K562 (cell line): Measurements from ENCODE around the gene ZMIZ1. TPM values are rescaled to one million over a fixed set of nuclear protein-coding genes. Genes with fewer than 3 reads are reported as not detected.

Experiments
- CBX8 ChIP-seq: fragments of 200-600 bp; sonication (generic); IDR thresholded peaks from 2 replicates; pipeline ENCODE4 v1.6.1; 2012; ENCODE audit warnings: borderline replicate concordance, mixed run types, low read depth, mild to moderate bottlenecking, moderate library complexity, mixed read lengths, low read length, control low read depth, inconsistent platforms; ENCODE audit not compliant: poor library complexity, severe bottlenecking; ENCODE audit errors: extremely low read depth
- CREB1 ChIP-seq, 2 experiments: sonication (generic) in 1 of 2; formaldehyde crosslinking in 1 of 2; IDR thresholded peaks; 2 replicates each; pipeline versions ENCODE4 v1.6.1 to v1.8.0; 2012 to 2022; ENCODE audit warnings: inconsistent platforms in 1 of 2, mild to moderate bottlenecking in 1 of 2, missing genetic modification reagents in 1 of 2, moderate library complexity in 1 of 2
- DDX20 ChIP-seq: fragments of 450-650 bp; IDR thresholded peaks from 2 replicates; pipeline ENCODE4 v1.6.1; 2016; ENCODE audit warnings: missing genetic modification characterization, low read depth, mild to moderate bottlenecking, missing compliant biosample characterization, moderate library complexity
- FOXP1 ChIP-seq: sonication (generic); formaldehyde crosslinking; IDR thresholded peaks from 2 replicates; pipeline ENCODE4 v1.8.0; 2022; ENCODE audit warnings: mild to moderate bottlenecking, missing genetic modification reagents
- HCFC1 ChIP-seq: IDR thresholded peaks from 2 replicates; pipeline ENCODE4 v1.6.1; 2012; ENCODE audit warnings: low read depth, low read length, improper control_type of control experiment
- HMG20A ChIP-seq: fragments of 450-650 bp; formaldehyde crosslinking; conservative IDR thresholded peaks from 2 replicates; pipeline ENCODE4 v1.4.0; 2020; ENCODE audit warnings: mild to moderate bottlenecking, mixed read lengths
- HMG20B ChIP-seq: fragments of 250-450 bp; sonication (Bioruptor Pico); IDR thresholded peaks from 2 replicates; pipeline ENCODE4 v1.5.0; 2021; ENCODE audit warnings: mild to moderate bottlenecking
- HSF4 ChIP-seq: fragments of 250-450 bp; sonication (Bioruptor Pico); IDR thresholded peaks from 2 replicates; pipeline ENCODE4 v2.1.2; 2022; ENCODE audit warnings: mild to moderate bottlenecking, moderate library complexity, borderline replicate concordance
- KLF13 ChIP-seq: fragments of 450-650 bp; IDR thresholded peaks from 2 replicates; pipeline ENCODE4 v1.6.1; 2016; ENCODE audit warnings: missing genetic modification characterization, low read depth, mild to moderate bottlenecking, missing compliant biosample characterization, moderate library complexity, borderline replicate concordance
- MEIS2 ChIP-seq: fragments of 450-650 bp; IDR thresholded peaks from 2 replicates; pipeline ENCODE4 v1.6.1; 2014; ENCODE audit warnings: mild to moderate bottlenecking; ENCODE audit not compliant: partially characterized antibody
- NR2C2 ChIP-seq, 2 experiments: fragments of 200-800 bp in 1 of 2; sonication (Bioruptor generic) in 1 of 2; sonication (generic) in 1 of 2; formaldehyde crosslinking in 1 of 2; IDR thresholded peaks; 2 replicates each; pipeline versions ENCODE4 v1.6.1 to v1.8.0; 2016 to 2022; ENCODE audit warnings: mild to moderate bottlenecking in 1 of 2, missing compliant biosample characterization in 1 of 2, missing genetic modification characterization in 1 of 2, missing genetic modification reagents in 1 of 2
- PCBP1 ChIP-seq: fragments of 200-400 bp; formaldehyde crosslinking; IDR thresholded peaks from 2 replicates; pipeline ENCODE4 v1.6.1; 2018; ENCODE audit warnings: mild to moderate bottlenecking, low read depth, low read length; ENCODE audit not compliant: poor library complexity, severe bottlenecking
- PTBP1 ChIP-seq: fragments of 200-400 bp; formaldehyde crosslinking; IDR thresholded peaks from 2 replicates; pipeline ENCODE4 v1.6.1; 2017; ENCODE audit warnings: low read depth, low read length
- RBM17 ChIP-seq: fragments of 200-400 bp; formaldehyde crosslinking; IDR thresholded peaks from 2 replicates; pipeline ENCODE4 v1.6.1; 2017; ENCODE audit warnings: low read depth, mild to moderate bottlenecking, low read length, borderline replicate concordance
- SMARCA4 ChIP-seq: fragments of 450-650 bp; IDR thresholded peaks from 2 replicates; pipeline ENCODE4 v1.6.1; 2016
- SREBF1 ChIP-seq: fragments of 150-350 bp; IDR thresholded peaks from 2 replicates; pipeline ENCODE4 v1.6.1; 2014; ENCODE audit warnings: antibody characterized with exemption, low read depth, low read length, borderline replicate concordance
- TEAD1 ChIP-seq, 2 experiments: fragments of 450-650 bp in 1 of 2; sonication (generic) in 1 of 2; formaldehyde crosslinking; IDR thresholded peaks; 2 replicates each; pipeline versions ENCODE4 v1.4.0 to v1.8.0; 2020 to 2022; ENCODE audit warnings: mild to moderate bottlenecking in 2 of 2, missing genetic modification reagents in 1 of 2
- TGIF2 ChIP-seq: sonication (generic); formaldehyde crosslinking; IDR thresholded peaks from 2 replicates; pipeline ENCODE4 v1.8.1; 2022; ENCODE audit warnings: mild to moderate bottlenecking, missing genetic modification reagents, moderate library complexity
- ZKSCAN1 ChIP-seq: fragments of 150-350 bp; IDR thresholded peaks from 2 replicates; pipeline ENCODE4 v1.6.1; 2016; ENCODE audit warnings: low read depth, low read length
- ZNF696 ChIP-seq: fragments of 250-450 bp; sonication (Bioruptor Pico); conservative IDR thresholded peaks from 2 replicates; pipeline ENCODE4 v1.4.0; 2020; ENCODE audit warnings: mild to moderate bottlenecking, moderate library complexity
- ZNF764 ChIP-seq: fragments of 250-450 bp; sonication (Bioruptor Pico); IDR thresholded peaks from 2 replicates; pipeline ENCODE4 v1.4.0; 2020; ENCODE audit warnings: low read depth, mild to moderate bottlenecking, moderate library complexity
- ZSCAN29 ChIP-seq: fragments of 450-650 bp; IDR thresholded peaks from 2 replicates; pipeline ENCODE4 v1.6.1; 2017
- polyA plus RNA-seq, 8 experiments: library from polyadenylated mRNA; depleted of rRNA in 4 of 8; stranded (reverse) in 5 of 8; unstranded in 3 of 8; fragments of >200 nt; fragmentation: Nextera tagmentation in 2 of 8; fragmentation: Illumina TruSeq in 1 of 8; extraction: Ambion mirVana in 2 of 8; extraction: Trizol in 1 of 8; gene quantifications; 2 replicates each; pipeline versions ENCODE4 v1.2.1 to v1.2.3, GENCODE V29; 2011 to 2014; ENCODE audit warnings: inconsistent platforms in 1 of 8, missing spikeins in 1 of 8
- total RNA-seq, 7 experiments: library from RNA; depleted of rRNA in 6 of 7; stranded (reverse); fragments of >200 nt in 6 of 7; fragmentation: Illumina TruSeq in 2 of 7; extraction: Trizol in 2 of 7; gene quantifications; 2 replicates each; pipeline versions ENCODE4 v1.2.1 to v1.2.3, GENCODE V29; 2011 to 2021; ENCODE audit warnings: low replicate concordance in 1 of 7
- TF ChIP-seq, protein P1 (sequence below): fragments of 250-450 bp; sonication (Bioruptor Pico); IDR thresholded peaks from 2 replicates; pipeline ENCODE4 v1.4.0; 2020; ENCODE audit warnings: borderline replicate concordance
- TF ChIP-seq, protein P2 (sequence below): fragments of 250-450 bp; sonication (Bioruptor Pico); IDR thresholded peaks from 2 replicates; pipeline ENCODE4 v1.4.0; 2020; ENCODE audit warnings: mild to moderate bottlenecking, moderate library complexity
- TF ChIP-seq, protein P3 (sequence below): fragments of 450-650 bp; IDR thresholded peaks from 2 replicates; pipeline ENCODE4 v1.6.1; 2016; ENCODE audit warnings: low read depth, mild to moderate bottlenecking, moderate library complexity

Gene ZMIZ1
- total and polyA plus RNA-seq, 9 of the 15 experiments (the other 6 are each of a cell fraction or from before 2014, with no cell fraction given), result 1.0 to 37.3 (median 4.3) TPM

DNA sequence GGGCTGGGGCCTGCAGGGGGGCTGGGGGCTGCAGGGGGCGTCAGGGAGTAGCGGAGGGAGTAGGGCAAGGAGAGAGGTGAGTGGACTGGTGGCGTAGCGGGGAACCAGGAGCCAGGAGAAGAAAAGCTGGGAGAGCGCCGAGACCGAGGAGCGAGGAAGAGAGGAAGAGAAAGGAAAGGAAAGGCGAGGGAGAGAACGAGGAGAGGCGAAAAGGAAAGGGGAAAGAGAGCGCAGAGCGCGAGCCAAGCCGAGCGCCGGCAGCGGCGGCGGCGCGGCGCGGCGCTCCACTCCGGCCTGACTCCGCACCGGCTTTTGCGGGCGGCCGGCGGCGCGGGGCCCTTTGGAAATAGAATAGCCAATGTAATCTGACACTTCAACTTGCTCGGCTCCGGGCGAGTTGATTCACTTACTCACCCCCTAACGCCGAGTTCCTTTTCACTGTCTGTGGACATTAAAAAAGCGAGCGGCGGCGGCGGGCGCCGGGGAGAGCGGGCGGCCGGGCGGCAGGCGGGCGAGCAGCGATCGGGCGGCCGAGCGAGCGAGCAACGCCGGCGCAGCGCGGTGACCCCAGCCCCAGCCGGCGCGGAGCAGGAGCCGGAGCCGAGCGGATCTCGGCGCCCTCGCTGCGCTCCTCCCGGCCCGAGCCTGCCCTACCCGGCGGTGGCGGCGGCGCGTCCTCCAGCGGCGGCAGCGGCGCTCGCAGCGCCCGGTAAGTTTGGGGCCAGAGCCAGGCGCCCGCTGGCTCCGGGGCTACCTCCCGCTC, at the start of gene ZMIZ1 (continued):
- TF ChIP-seq, protein P1, sequence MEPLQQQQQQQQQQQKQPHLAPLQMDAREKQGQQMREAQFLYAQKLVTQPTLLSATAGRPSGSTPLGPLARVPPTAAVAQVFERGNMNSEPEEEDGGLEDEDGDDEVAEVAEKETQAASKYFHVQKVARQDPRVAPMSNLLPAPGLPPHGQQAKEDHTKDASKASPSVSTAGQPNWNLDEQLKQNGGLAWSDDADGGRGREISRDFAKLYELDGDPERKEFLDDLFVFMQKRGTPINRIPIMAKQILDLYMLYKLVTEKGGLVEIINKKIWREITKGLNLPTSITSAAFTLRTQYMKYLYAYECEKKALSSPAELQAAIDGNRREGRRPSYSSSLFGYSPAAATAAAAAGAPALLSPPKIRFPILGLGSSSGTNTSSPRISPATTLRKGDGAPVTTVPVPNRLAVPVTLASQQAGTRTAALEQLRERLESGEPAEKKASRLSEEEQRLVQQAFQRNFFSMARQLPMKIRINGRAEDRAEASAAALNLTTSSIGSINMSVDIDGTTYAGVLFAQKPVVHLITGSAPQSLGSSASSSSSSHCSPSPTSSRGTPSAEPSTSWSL (CRISPR knock-in tag), result no peak
- TF ChIP-seq ZSCAN29, result no peak
- no peak for TF ChIP-seq CBX8
- no peak for TF ChIP-seq ZNF764 (CRISPR knock-in tag)
- TF ChIP-seq, protein P2, sequence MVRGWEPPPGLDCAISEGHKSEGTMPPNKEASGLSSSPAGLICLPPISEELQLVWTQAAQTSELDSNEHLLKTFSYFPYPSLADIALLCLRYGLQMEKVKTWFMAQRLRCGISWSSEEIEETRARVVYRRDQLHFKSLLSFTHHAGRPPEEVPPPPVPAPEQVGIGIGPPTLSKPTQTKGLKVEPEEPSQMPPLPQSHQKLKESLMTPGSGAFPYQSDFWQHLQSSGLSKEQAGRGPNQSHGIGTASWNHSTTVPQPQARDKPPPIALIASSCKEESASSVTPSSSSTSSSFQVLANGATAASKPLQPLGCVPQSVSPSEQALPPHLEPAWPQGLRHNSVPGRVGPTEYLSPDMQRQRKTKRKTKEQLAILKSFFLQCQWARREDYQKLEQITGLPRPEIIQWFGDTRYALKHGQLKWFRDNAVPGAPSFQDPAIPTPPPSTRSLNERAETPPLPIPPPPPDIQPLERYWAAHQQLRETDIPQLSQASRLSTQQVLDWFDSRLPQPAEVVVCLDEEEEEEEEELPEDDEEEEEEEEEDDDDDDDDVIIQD (CRISPR knock-in tag), result no peak
- no peak for TF ChIP-seq CREB1 (IDR thresholded peaks at IDR 0.05)
- no peak for TF ChIP-seq CREB1 (CRISPR knock-in tag; IDR thresholded peaks at IDR 0.05)
- TF ChIP-seq DDX20 (tag), result no peak
- TF ChIP-seq HCFC1, result peak; percentile 44; the same call in 1 of the 2 replicates
- no peak for TF ChIP-seq ZNF696
- no peak for TF ChIP-seq RBM17
- TF ChIP-seq HMG20A (CRISPR knock-in tag), result no peak
- no peak for TF ChIP-seq ZKSCAN1
- no peak for TF ChIP-seq NR2C2 (CRISPR knock-in tag; IDR thresholded peaks at IDR 0.05)
- TF ChIP-seq NR2C2 (tag; IDR thresholded peaks at IDR 0.05), result no peak; the same call in 1 of the 2 replicates
- TF ChIP-seq, protein P3, sequence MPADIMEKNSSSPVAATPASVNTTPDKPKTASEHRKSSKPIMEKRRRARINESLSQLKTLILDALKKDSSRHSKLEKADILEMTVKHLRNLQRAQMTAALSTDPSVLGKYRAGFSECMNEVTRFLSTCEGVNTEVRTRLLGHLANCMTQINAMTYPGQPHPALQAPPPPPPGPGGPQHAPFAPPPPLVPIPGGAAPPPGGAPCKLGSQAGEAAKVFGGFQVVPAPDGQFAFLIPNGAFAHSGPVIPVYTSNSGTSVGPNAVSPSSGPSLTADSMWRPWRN, result no peak
- peak; percentile 20 for TF ChIP-seq MEIS2
- TF ChIP-seq PCBP1, result peak; percentile 97
- no peak for TF ChIP-seq KLF13
- TF ChIP-seq SMARCA4, result no peak
- TF ChIP-seq PTBP1, result no peak
- no peak for TF ChIP-seq TGIF2 (CRISPR knock-in tag)
- TF ChIP-seq SREBF1, result no peak
- no peak for TF ChIP-seq TEAD1 (CRISPR knock-in tag; IDR thresholded peaks at IDR 0.05)
- no peak for TF ChIP-seq FOXP1
- no peak for TF ChIP-seq HMG20B (CRISPR knock-in tag)
- TF ChIP-seq HSF4 (CRISPR knock-in tag), result no peak
